AG10803 (cell line): ENCODE results near the gene ZNF667.

Experiments used
- DNase-seq: peaks from one replicate; pipeline ENCODE4 v3.0.0; 2010; ENCODE audit warnings: low read depth
- H3K4me3 ChIP-seq: 2 replicates; pipeline ENCODE4 v1.5.1; 2011; ENCODE audit warnings: mild to moderate bottlenecking, low read length, control low read depth
- CTCF ChIP-seq: conservative IDR thresholded peaks from 2 replicates; pipeline ENCODE4 v1.5.1; 2011; ENCODE audit warnings: mild to moderate bottlenecking, low read length, control low read depth, inconsistent platforms

The ZNF667 gene

GRCh38 chr19:56405062-56405461 lies 72.1 kb downstream of the ZNF667 start:
- peak overlapping the region; percentile 95 for H3K4me3 ChIP-seq
- no peak for DNase-seq
- TF ChIP-seq CTCF, result no peak

GRCh38 chr19:56404705-56405056 lies 72.5 kb downstream of the ZNF667 start:
- DNase-seq, result peak; percentile 3
- H3K4me3 ChIP-seq, result peak overlapping the region; percentile 95
- no peak for TF ChIP-seq CTCF

GRCh38 chr19:56403764-56404704 lies 73.1 kb downstream of the ZNF667 start, which contains the start of gene ZNF583:
TSS of gene ZNF583 (plus strand) at chr19:56404332. CDS start at chr19:56407115, 2,783 bp downstream.
- DNase-seq, result peak; percentile 97
- no peak for TF ChIP-seq CTCF
- H3K4me3 ChIP-seq, result peak within 1 kb of the TSS; percentile 95

- peak; percentile 0 for DNase-seq
- no peak for TF ChIP-seq CTCF
- peak overlapping the region; percentile 95 for H3K4me3 ChIP-seq
Measured at GRCh38 chr19:56403261-56403660, 73.9 kb downstream of the ZNF667 start.

- H3K4me3 ChIP-seq, result no peak overlapping the region
- no peak for TF ChIP-seq CTCF
- no peak for DNase-seq
Measured at GRCh38 chr19:56400485-56400884, 76.7 kb downstream of the ZNF667 start.

- H3K4me3 ChIP-seq, result no peak overlapping the region
- DNase-seq, result no peak
- no peak for TF ChIP-seq CTCF
Measured at GRCh38 chr19:56398809-56399208, 78.3 kb downstream of the ZNF667 start.
